Muscle layer of colon (tissue), 2 donors: ENCODE data around the gene TRAPPC14.
"Not testable (repeated sequence)": the region's sequence is repeated elsewhere in the genome, so short reads cannot be mapped to it uniquely, and the experiment has no call there.

Source experiments
- H3K27ac ChIP-seq: one replicate; pipeline ENCODE4 v1.7.0; 2013; ENCODE audit warnings: low read depth, mild to moderate bottlenecking, low read length, moderate library complexity
- H3K27me3 ChIP-seq, 2 donors: one replicate each; pipeline ENCODE4 v1.7.0; 2013; ENCODE audit warnings: low read length in 2 of 2, mild to moderate bottlenecking in 2 of 2; ENCODE audit not compliant: insufficient read depth in 2 of 2, control insufficient read depth in 1 of 2
- H3K36me3 ChIP-seq: one replicate; pipeline ENCODE4 v1.7.0; 2013; ENCODE audit warnings: mild to moderate bottlenecking, low read length; ENCODE audit not compliant: insufficient read depth
- H3K4me1 ChIP-seq: one replicate; pipeline ENCODE4 v1.7.0; 2013; ENCODE audit warnings: mild to moderate bottlenecking, low read length; ENCODE audit not compliant: insufficient read depth
- H3K4me3 ChIP-seq, 2 donors: one replicate each; pipeline ENCODE4 v1.7.0; 2013; ENCODE audit warnings: low read length in 2 of 2, low read depth in 1 of 2, mild to moderate bottlenecking in 1 of 2, moderate library complexity in 1 of 2
- H3K9ac ChIP-seq: one replicate; pipeline ENCODE4 v1.7.0; 2013; ENCODE audit warnings: low read length
- H3K9me3 ChIP-seq: one replicate; pipeline ENCODE4 v1.7.0; 2013; ENCODE audit warnings: mild to moderate bottlenecking, low read length
- donor health status: abdominal sarcoma.
- donor health status: Adenocarcinoma of cecum.

TRAPPC14 gene

DNA sequence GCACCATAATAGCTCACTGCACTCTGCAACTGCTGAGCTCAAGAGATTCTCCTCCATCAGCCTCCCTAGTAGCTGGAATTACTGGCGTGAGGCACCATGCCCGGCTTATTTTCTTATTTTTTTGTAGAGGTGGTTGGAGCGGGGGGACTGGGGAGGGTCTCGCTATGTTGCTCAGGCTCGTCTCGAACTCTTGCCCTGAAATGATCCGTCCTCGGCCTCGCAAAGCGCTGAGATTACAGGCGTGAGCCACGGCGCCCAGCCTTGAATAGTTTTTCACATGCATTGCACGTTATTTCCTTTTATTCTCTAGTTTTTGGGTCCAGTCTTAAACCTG, 10.3 kb downstream of the TRAPPC14 start:
- Histone ChIP-seq H3K36me3 (peaks cover 1% of the 10 kb centered on the region), H3K4me1 (peaks cover 10% of the 10 kb centered on the region), H3K27ac (peak overlapping the region; percentile 98), H3K9ac (peak overlapping the region; percentile 74), H3K9me3 (no peaks in the 10 kb centered on the region), H3K27me3 (no peaks in the 10 kb centered on the region), H3K4me3 (peak overlapping the region; percentile 99)

DNA sequence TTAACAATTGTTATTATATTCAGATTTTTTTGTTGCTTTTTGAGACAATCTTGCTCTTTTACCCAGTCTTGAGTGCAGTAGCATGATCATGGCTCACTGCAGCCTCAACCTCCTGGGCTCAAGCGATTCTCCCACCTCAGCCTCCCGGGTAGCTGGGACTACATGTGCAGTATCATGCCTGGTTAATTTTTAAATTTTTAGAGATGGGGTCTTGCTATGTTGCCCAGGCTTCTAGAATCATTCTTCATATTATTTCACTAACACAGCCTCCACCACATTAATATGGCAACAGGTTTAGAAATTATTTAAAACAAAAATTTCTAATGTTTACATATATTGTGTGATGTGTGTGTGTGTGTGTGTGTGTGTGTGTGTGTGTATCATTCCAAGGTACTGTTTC, 11.2 kb downstream of the TRAPPC14 start:
- peaks cover 10% of the 10 kb centered on the region for H3K4me1 ChIP-seq
- H3K27ac ChIP-seq: no peak overlapping the region
- no peaks in the 10 kb centered on the region for H3K9me3 ChIP-seq
- no peaks in the 10 kb centered on the region for H3K27me3 ChIP-seq
- H3K4me3 ChIP-seq: no peak overlapping the region
- H3K9ac ChIP-seq: no peak overlapping the region
- H3K36me3 ChIP-seq: no peaks in the 10 kb centered on the region

DNA sequence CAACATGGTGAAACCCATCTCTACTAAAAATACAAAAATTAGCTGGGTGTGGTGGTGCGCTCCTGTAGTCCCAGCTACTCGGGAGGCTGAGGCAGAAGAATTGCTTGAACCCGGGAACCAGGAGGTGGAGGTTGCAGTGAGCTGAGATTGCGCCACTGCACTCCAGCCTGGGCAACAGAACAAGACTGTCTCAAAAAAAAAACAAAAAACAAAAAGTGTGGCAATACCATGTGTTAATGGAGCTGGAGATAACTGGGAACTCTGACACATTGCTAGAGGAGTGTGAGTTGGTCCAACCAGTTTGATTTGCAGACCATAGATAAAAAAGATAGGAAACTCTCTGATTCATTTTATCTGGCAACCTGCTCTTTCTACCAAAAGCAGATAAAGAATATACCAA, 12.2 kb downstream of the TRAPPC14 start:
- H3K4me3 ChIP-seq, H3K27ac ChIP-seq, H3K9ac ChIP-seq, H3K27me3 ChIP-seq, H3K9me3 ChIP-seq, H3K36me3 ChIP-seq: not testable (repeated sequence)
- peaks cover 10% of the 10 kb centered on the region for H3K4me1 ChIP-seq

DNA sequence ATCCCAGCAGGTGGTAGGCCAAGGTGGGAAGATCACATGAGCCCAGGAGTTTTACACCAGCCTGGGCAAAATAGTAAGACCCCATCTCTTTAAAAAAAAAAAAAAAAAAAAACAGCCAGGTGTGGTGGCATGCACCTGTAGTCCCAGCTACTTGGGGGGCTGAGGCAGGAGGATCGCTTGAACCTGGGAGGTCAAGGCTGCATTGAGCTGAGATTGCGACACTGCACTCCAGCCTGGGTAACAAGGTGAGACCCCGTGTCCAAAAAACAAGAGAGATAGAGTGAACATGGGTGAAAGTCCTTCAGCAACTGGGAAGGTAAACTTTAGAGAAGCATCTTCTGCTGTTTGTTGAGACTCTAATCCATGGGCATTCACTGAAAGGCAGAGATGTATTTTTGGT, 16.1 kb downstream of the TRAPPC14 start:
- Histone ChIP-seq H3K27ac (no peak overlapping the region), H3K27me3 (no peaks in the 10 kb centered on the region), H3K9ac (no peak overlapping the region), H3K4me3 (no peak overlapping the region), H3K4me1 (no peaks in the 10 kb centered on the region), H3K9me3 (no peaks in the 10 kb centered on the region), H3K36me3 (no peaks in the 10 kb centered on the region)

DNA sequence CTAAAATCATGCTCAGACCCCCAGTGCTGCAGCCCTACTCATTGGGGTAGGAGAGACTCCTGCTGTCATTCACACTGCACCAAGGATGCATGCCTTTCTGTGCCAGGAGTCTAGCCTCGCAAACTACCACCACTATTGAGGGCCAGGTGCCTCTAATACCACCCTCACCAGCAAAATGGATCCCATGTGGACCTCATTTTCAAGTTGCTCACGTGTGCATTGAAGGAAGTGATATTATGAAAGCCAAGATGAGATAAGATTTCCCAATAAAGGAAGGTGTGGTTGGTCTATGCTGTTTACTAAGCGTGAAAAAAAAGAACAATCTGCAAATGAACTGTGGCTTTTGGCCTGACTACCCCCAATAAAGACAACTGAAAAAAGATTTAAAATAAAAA, 17.0 kb downstream of the TRAPPC14 start:
- no peaks in the 10 kb centered on the region for H3K9me3 ChIP-seq
- H3K4me3 ChIP-seq: no peak overlapping the region
- no peaks in the 10 kb centered on the region for H3K36me3 ChIP-seq
- H3K27me3 ChIP-seq: no peaks in the 10 kb centered on the region
- no peak overlapping the region for H3K9ac ChIP-seq
- H3K27ac ChIP-seq: no peak overlapping the region
- H3K4me1 ChIP-seq: no peaks in the 10 kb centered on the region

DNA sequence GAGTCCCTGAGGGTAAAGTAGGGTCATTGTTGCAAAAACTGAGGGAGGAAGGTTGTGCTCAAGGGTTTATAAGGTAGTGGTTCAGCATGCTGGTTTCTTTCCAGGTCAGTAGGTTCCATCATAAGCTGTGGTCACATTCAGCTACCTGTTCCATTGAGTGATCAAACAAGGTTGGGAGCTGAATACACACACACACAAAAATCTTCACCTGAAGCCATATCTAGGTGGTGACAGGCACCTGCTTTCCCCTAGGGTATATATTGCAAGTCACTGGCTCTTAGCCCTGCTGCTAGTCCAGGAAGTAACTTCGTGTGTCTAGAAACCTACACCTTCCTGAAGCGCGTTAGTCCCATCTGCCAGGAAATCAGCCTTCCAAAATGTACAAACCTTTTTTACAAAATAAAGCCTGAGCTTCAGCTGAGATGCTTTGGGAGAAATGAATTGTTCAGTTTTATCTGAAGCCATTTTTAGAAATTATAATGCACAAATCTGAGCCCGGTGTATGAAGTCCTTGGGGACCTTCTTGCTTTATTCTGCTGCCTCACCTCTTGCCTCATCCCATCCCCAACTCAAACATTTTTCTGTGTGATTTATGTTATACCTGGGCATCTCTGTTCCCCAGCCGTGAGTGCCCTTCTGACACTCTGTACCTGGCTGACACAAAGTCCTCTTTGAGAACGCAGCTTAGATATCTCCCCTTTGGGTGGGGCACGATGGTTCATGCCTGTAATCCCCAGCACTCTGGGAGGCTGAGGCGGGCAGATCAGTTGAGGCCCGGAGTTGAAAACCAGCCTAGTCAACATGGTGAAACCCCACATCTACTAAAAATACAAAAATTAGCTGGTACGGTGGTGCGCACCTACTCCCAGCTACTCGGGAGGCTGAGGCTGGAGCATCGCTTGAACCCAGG, 20.4 kb downstream of the TRAPPC14 start:
- no peaks in the 10 kb centered on the region for H3K27me3 ChIP-seq
- H3K9ac ChIP-seq: no peak overlapping the region
- no peak overlapping the region for H3K27ac ChIP-seq

DNA sequence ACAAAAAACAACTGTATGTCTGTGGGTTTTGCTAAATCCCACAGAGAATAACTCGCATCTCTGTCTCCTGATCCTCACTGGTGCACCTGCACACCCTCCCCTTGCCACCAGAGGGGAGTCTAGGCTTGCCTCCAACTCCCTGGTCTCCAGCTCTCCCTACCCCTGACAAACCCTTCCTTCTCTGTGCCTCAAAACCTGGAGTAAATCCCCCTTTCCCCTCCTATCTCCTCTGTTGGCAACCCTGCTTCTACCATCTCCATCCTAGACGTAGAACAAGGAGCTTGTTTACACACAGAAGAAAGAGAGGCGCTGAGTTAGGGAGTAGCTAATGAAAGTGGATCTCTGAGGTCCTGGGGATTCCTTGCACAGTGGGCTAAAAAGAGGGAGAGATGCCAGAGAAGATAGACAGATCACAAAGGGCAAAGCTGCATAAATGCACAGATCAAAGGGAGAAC, 25.8 kb downstream of the TRAPPC14 start:
- H3K27me3 ChIP-seq: no peaks in the 10 kb centered on the region
- no peaks in the 10 kb centered on the region for H3K9me3 ChIP-seq
- peaks cover 19% of the 10 kb centered on the region for H3K4me1 ChIP-seq
- no peak overlapping the region for H3K4me3 ChIP-seq
- no peaks in the 10 kb centered on the region for H3K36me3 ChIP-seq
- H3K9ac ChIP-seq: no peak overlapping the region
- no peak overlapping the region for H3K27ac ChIP-seq

More for the DNA sequence above, 20.4 kb downstream of the TRAPPC14 start:
- Histone ChIP-seq H3K4me3 (no peak overlapping the region), H3K36me3 (no peaks in the 10 kb centered on the region), H3K4me1 (no peaks in the 10 kb centered on the region), H3K9me3 (no peaks in the 10 kb centered on the region)

DNA sequence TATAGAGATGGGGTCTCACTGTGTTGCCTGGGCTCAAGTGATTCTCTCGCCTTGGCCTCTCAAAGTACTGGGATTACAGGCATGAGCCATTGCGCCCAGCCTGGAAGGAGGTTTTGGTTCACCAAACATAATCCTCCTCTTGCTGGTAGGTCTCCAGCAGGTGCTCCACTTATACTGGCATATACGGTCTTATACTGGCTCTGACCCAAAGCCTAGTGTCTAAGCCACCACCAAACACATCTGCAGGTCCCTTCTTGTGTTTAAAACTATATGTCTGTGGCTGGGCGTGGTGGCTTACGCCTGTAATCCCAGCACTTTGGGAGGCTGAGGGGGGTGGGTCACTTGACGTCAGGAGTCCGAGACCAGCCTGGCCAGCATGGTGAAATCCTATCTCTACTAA, 26.4 kb downstream of the TRAPPC14 start:
- Histone ChIP-seq H3K27me3 (no peaks in the 10 kb centered on the region), H3K4me3 (no peak overlapping the region), H3K9me3 (no peaks in the 10 kb centered on the region), H3K4me1 (peaks cover 19% of the 10 kb centered on the region), H3K36me3 (no peaks in the 10 kb centered on the region), H3K27ac (no peak overlapping the region), H3K9ac (no peak overlapping the region)

DNA sequence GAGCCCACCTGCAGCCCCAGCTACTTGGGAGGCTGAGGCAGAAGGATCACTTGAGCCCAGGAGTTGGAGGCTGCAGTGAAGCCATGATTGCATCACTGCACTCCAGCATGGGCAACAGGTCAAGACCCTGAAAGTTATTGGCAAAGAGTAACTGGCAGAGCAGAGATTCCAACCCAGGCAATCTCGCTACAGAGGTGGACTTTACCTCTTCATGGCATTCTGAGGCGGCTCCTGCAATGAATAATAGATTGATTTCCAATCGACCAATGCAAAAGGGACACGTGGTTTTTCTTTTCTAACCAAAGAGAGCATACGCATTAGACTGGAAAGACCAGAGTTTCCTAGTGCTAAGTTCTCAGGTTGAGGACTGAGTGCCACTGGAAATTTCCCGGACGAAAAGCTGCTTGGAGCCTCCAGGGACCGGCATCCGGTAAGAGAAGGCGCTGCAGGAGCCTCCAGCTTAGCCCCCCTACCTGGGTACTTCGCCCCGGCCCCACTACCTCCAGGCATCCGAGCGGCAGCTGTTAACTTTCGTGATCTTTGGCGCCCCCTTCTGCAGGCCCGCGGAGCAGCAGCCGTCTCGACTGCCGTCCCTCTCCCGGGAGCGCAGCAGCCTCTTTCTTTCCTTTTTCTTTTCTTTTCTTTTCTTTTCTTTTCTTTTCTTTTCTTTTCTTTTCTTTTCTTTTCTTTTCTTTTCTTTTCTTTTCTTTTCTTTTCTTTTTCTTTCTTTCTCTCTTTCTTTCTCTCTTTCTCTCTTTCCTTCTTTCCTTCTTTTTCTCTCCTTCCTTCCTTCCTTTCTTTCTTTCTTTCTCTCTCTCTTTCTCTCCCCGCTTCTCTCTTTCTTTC, 27.7 kb downstream of the TRAPPC14 start:
- Histone ChIP-seq H3K36me3 (no peaks in the 10 kb centered on the region), H3K4me1 (peaks cover 19% of the 10 kb centered on the region), H3K27me3 (no peaks in the 10 kb centered on the region), H3K9me3 (no peaks in the 10 kb centered on the region), H3K27ac (no peak overlapping the region), H3K9ac (no peak overlapping the region), H3K4me3 (no peak overlapping the region)

DNA sequence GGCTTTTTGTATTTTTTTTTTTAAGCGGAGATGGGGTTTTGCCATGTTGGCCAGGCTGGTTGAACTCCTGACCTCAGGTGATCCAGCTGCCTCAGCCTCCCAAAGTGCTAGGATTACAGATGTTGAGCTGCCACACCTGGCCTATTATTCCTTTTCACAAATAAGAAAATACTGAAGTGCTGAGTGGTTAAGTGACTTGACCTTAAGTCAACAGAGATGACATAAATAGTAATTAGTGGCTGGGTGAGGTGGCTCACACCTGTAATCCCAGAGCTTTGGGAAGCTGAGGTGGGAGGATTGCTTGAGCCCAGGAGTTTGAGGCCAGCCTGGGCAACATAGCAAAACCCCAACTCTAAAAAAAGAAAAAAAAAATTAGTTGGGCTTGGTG, 28.3 kb downstream of the TRAPPC14 start:
- H3K4me3 ChIP-seq, H3K9ac ChIP-seq, H3K27ac ChIP-seq, H3K27me3 ChIP-seq, H3K9me3 ChIP-seq, H3K36me3 ChIP-seq: not testable (repeated sequence)
- H3K4me1 ChIP-seq: peaks cover 19% of the 10 kb centered on the region

DNA sequence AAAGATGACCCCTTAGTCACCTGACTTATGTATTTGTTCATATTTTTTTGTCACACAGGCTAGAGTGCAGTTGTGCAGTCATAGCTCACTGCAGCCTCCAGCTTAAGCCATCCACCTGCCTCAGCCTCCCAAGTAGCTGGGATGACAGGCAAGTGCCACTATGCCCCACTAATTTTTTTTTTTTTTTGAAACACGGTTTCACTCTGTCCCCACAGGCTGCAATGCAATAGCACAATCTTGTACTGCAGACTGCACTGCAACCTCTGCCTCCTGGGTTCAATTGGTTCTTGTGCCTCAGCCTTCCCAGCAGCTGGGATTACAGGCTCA, 29.9 kb downstream of the TRAPPC14 start:
- Histone ChIP-seq H3K27ac (peak overlapping the region; percentile 7), H3K9me3 (no peaks in the 10 kb centered on the region), H3K4me1 (peaks cover 19% of the 10 kb centered on the region), H3K4me3 (peak overlapping the region in 1 of 2 donors; percentile 92), H3K9ac (no peak overlapping the region), H3K27me3 (no peaks in the 10 kb centered on the region), H3K36me3 (peaks cover 10% of the 10 kb centered on the region)
